GM12872 (cell line): ENCODE results near the gene JADE2.

ENCODE experiments used
- TF ChIP-seq, protein P1 (sequence below): IDR thresholded peaks from 3 replicates; pipeline ENCODE4 v1.5.1; 2011; ENCODE audit warnings: low read depth, mild to moderate bottlenecking, low read length, moderate library complexity; ENCODE audit not compliant: insufficient read depth

JADE2 gene

GRCh38 chr5:134614450-134615085, 89.1 kb downstream of the JADE2 start:
- TF ChIP-seq, protein P1, sequence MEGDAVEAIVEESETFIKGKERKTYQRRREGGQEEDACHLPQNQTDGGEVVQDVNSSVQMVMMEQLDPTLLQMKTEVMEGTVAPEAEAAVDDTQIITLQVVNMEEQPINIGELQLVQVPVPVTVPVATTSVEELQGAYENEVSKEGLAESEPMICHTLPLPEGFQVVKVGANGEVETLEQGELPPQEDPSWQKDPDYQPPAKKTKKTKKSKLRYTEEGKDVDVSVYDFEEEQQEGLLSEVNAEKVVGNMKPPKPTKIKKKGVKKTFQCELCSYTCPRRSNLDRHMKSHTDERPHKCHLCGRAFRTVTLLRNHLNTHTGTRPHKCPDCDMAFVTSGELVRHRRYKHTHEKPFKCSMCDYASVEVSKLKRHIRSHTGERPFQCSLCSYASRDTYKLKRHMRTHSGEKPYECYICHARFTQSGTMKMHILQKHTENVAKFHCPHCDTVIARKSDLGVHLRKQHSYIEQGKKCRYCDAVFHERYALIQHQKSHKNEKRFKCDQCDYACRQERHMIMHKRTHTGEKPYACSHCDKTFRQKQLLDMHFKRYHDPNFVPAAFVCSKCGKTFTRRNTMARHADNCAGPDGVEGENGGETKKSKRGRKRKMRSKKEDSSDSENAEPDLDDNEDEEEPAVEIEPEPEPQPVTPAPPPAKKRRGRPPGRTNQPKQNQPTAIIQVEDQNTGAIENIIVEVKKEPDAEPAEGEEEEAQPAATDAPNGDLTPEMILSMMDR, result no peak

GRCh38 chr5:134620634-134621033, 95.2 kb downstream of the JADE2 start:
- TF ChIP-seq, protein P1, result no peak

GRCh38 chr5:134625559-134625958, 100.1 kb downstream of the JADE2 start:
- TF ChIP-seq, protein P1, result no peak

GRCh38 chr5:134626369-134627014, 101.0 kb downstream of the JADE2 start:
- TF ChIP-seq, protein P1, result no peak
